Left lung (tissue), 10 donors: ENCODE results near the gene NRARP. TPM values are rescaled to one million over a fixed set of nuclear protein-coding genes. Genes with fewer than 3 reads are reported as not detected.
A peak's percentile ranks its signal among the peaks of the same experiment; 100 is the strongest.

ENCODE experiments used
- ATAC-seq: fragments of 200-7000 bp; cut with Tn5 transposase; one replicate; pipeline ENCODE4 v1.9.1; 2020; ENCODE audit warnings: moderate library complexity
- DNase-seq, 4 donors: peaks; one replicate each; pipeline ENCODE4 v3.0.0-alpha.2; 2013 to 2020
- H3K27ac ChIP-seq, 2 donors: fragments of 200-600 bp; sonication (generic) in 1 of 2; one replicate each; pipeline versions ENCODE4 v1.5.0 to v1.8.0; 2020 to 2021
- H3K27me3 ChIP-seq, 2 donors: fragments of 200-600 bp; sonication (generic) in 1 of 2; one replicate each; pipeline versions ENCODE4 v1.5.0 to v1.8.0; 2020 to 2021
- H3K36me3 ChIP-seq, 2 donors: fragments of 200-600 bp; sonication (generic) in 1 of 2; one replicate each; pipeline versions ENCODE4 v1.5.0 to v1.8.0; 2020 to 2021
- H3K4me1 ChIP-seq, 2 donors: fragments of 200-600 bp; one replicate each; pipeline ENCODE4 v1.8.0; 2021
- H3K4me3 ChIP-seq, 2 donors: fragments of 200-600 bp; sonication (generic) in 1 of 2; one replicate each; pipeline versions ENCODE4 v1.5.0 to v1.8.0; 2020 to 2021; ENCODE audit warnings: mild to moderate bottlenecking in 1 of 2
- H3K9me3 ChIP-seq, 2 donors: fragments of 200-600 bp; sonication (generic) in 1 of 2; one replicate each; pipeline versions ENCODE4 v1.5.0 to v1.8.0; 2020 to 2021
- CTCF ChIP-seq, 2 donors: fragments of 200-600 bp; sonication (generic) in 1 of 2; IDR thresholded peaks; one replicate each; pipeline versions ENCODE4 v1.5.0 to v1.8.0; 2021; ENCODE audit warnings: antibody characterized with exemption in 2 of 2
- intact Hi-C, 2 donors: fragments of 100-400 bp; cut with DNase I; formaldehyde crosslinking; loops; one replicate each; pipeline versions ENCODE4 v1.11.2 to v1.14.2; 2022
- polyA plus RNA-seq, 6 donors: library from polyadenylated mRNA; unstranded; fragments of 120-200 nt; gene quantifications; one replicate each; pipeline ENCODE4 v1.2.1, GENCODE V29; 2013; ENCODE audit not compliant: insufficient read length in 6 of 6
- total RNA-seq, 2 donors: library from RNA; stranded (reverse); fragmentation: NEBNext Ultra II Directional; extraction: Animal tissue kit (Norgen Biotek cat#: 25700); gene quantifications; one replicate each; pipeline ENCODE4 v1.2.1, GENCODE V29; 2021
- donor health status: DM: no; HTN: yes; CAD: no.
- donor health status: DM: no; HTN: no; CAD: no.

The NRARP gene
- total and polyA plus RNA-seq, 8 donors, result 7.0 to 15.2 (median 9.7) TPM

DNA sequence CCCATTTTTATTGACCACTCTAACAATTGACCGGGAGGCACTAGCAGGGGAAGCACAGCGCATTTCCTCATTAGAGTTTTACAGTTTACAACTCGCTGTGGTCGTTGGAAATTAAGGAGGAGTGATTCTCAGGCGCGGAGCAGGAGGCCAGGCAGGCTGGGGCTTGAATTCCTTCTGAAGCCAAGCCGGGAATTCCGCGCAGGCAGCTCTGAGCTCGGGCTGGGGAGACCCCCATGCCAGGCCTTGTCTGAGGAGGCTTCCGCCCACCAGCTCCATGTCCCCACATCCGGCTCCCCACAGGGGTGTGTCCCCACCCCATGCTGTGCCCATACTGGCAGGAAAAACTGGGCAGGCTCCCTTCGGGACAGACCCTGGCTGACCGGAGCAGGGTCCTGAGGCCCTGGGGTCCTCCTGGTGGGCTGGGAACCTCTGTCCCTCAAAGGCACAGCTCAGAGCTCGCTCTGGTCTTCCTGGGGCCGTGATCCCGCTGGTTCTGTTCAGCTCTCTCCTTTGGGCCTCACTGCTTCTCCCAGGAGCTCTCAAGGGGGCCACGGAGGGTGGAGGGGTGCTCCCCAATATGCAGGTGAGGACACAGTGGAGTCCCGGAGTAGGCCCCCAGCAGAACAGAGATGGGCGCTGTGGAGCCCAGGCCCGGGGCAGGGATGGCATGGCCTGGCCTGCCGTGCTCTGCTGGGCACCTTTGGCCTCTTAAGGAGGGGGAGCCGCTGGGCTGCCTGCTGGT is 1.3 kb upstream of the NRARP start:
- H3K27ac ChIP-seq, result peak overlapping the region; percentile 51 to 70
- intact Hi-C loops, result loop anchor here in 1 of 2 donors (10.0 kb wide), 1 partner anchor 101 kb away; no protein-coding TSS in a partner anchor
- TF ChIP-seq CTCF (IDR thresholded peaks at IDR 0.05), result no peak
- no peaks in the 10 kb centered on the region for H3K9me3 ChIP-seq
- peaks cover 29 to 74% of the 10 kb centered on the region in 2 donors for H3K4me1 ChIP-seq
- ATAC-seq (no peak), DNase-seq (peak in 1 of 4 donors; percentile 73)
- H3K36me3 ChIP-seq, result no peaks in the 10 kb centered on the region
- peak overlapping the region in 1 of 2 donors; percentile 47 for H3K4me3 ChIP-seq
- peaks cover 14 to 94% of the 10 kb centered on the region in 2 donors for H3K27me3 ChIP-seq

GRCh38 chr9:137302449-137303150 is 529 bp upstream of the NRARP start:
- peak; percentile 37 to 71 for TF ChIP-seq CTCF (IDR thresholded peaks at IDR 0.05)
- Histone ChIP-seq H3K27me3 (peaks cover 14 to 93% of the 10 kb centered on the region in 2 donors), H3K4me3 (peak overlapping the region; percentile 25 to 47), H3K4me1 (peaks cover 29 to 78% of the 10 kb centered on the region in 2 donors), H3K9me3 (no peaks in the 10 kb centered on the region), H3K36me3 (no peaks in the 10 kb centered on the region), H3K27ac (peak overlapping the region; percentile 51 to 70)
- intact Hi-C loops, result loop anchor here in 1 of 2 donors (10.0 kb wide), 1 partner anchor 102 kb away; no protein-coding TSS in a partner anchor
- DNase-seq (peak in 1 of 4 donors; percentile 80), ATAC-seq (peak; percentile 10)

DNA sequence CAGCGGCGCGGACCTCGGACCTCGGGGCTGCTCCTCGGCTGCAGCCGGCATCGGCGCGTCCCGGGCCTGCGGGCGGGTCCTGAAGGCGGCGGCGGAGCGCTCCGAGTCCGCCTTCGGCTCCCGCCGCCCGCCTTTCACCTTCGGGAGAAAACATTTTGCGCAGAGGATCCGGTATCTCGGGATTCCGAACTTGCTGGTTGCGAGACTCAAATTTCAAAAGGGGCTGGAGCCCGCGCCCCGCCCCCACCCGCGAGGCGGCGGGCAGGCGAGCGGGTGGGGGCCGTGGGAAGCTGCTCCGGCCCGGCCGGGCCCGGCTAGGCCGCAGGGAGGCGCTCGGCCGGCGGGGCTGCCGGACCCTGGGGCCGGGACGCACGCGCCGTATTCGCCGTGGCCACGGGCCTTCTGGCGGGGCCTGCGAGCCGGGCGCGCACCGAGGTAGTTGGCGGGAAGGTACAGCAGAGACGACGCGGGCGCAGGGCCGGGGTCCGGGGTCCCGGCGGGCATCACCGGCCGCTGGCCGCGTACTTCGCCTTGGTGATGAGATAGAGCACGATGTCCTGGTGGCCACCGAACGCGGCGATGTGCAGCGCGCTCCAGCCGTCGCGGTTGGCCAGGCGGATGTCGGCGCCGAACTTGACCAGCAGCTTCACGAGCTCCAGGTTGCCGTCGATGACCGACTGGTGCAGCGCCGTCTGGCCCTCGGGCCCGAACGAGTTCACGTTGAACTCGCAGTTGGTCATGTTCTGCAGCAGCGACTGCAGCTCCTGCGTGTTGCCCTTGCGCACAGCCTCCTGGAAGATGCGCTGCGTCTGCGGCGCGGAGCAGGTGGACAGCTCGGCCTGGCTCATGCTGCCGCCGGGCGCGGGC is 757 bp downstream of the NRARP start:
- intact Hi-C loops, result loop anchor here in 1 of 2 donors (10.0 kb wide), 1 partner anchor 103 kb away; no protein-coding TSS in a partner anchor
- DNase-seq, result peak in 2 of 4 donors; percentile 70 to 81
- ATAC-seq, result peak; percentile 7
- no peaks in the 10 kb centered on the region for H3K9me3 ChIP-seq
- H3K4me3 ChIP-seq, result peak overlapping the region; percentile 34 to 46
- peaks cover 11 to 93% of the 10 kb centered on the region in 2 donors for H3K27me3 ChIP-seq
- TF ChIP-seq CTCF (IDR thresholded peaks at IDR 0.05), result no peak
- H3K27ac ChIP-seq, result peak overlapping the region; percentile 62 to 67
- no peaks in the 10 kb centered on the region for H3K36me3 ChIP-seq
- H3K4me1 ChIP-seq, result peaks cover 25 to 74% of the 10 kb centered on the region in 2 donors

DNA sequence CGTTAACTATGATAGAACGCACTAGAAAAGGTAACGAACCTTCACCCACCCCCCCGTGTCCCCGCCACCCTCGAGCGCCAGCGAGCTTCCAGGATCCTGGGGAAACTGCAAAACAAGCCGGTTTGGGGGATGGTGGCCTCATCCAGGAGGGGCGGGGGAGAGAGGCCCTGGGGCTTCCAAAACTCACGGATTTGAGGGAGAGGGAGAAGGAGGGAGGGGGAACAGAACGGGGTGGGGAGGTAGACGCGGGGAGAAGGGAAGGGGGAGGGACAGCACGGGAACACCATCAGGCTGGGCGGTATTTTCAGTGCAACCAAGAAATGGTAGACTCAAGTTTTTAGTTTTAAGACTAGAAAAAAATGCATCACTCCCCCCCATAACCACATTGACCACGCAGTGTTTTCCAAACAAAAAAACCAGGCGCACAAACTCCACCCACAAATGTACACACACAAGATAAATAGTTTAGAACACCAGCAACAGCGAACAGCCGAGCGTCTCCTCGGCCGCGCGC is 1.4 kb downstream of the NRARP start:
- Histone ChIP-seq H3K36me3 (no peaks in the 10 kb centered on the region), H3K4me3 (peak overlapping the region; percentile 34 to 46), H3K9me3 (no peaks in the 10 kb centered on the region), H3K4me1 (peaks cover 18 to 67% of the 10 kb centered on the region in 2 donors), H3K27ac (peak overlapping the region; percentile 62 to 67), H3K27me3 (peaks cover 13 to 93% of the 10 kb centered on the region in 2 donors)
- intact Hi-C loops, result loop anchor here in 1 of 2 donors (10.0 kb wide), 1 partner anchor 104 kb away; no protein-coding TSS in a partner anchor
- TF ChIP-seq CTCF (IDR thresholded peaks at IDR 0.05), result no peak
- ATAC-seq (no peak), DNase-seq (no peak)
